GM11168 (cell line): ENCODE measurements around the gene XAGE3.
"Not testable (repeated sequence)": the region's sequence is repeated elsewhere in the genome, so short reads cannot be mapped to it uniquely, and the experiment has no call there.

ENCODE experiments used
- in situ Hi-C: fragments of 300-500 bp; cut with MboI; formaldehyde crosslinking; loops from one replicate; pipeline ENCODE4 v1.12.0; 2022; ENCODE audit warnings: low sequenced_read_pairs; ENCODE audit not compliant: unreplicated experiment

XAGE3 gene, protein sequence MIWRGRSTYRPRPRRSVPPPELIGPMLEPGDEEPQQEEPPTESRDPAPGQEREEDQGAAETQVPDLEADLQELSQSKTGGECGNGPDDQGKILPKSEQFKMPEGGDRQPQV

GRCh38 chrX:52867610-52868348 lies at the start of gene XAGE3:
TSS of gene XAGE3 (minus strand) at chrX:52868083. CDS start at chrX:52867133, 950 bp downstream.
- in situ Hi-C loops: no loop called here

DNA sequence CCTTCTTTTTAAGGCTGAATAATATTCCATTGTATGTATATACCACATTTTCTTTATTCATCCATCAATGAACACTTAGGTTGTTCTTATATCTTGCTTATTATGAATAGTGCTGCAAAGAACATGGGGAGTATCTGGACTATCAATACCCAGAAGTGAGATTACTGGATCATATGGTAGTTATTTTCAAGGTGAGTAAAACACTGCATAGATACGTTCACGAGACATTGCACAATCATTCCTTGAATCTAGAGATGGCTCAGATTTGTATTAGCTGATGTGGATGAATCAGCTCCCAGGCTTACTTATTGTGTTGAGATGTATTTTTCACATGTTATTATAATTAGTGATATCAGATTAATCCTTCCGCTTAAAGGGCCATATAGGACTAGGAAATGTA lies 46.8 kb upstream of the XAGE3 start:
- in situ Hi-C loops: not testable (repeated sequence)

- in situ Hi-C loops: not testable (repeated sequence)
Measured at GRCh38 chrX:52913681-52914080, 45.8 kb upstream of the XAGE3 start.

- in situ Hi-C loops: not testable (repeated sequence)
Measured at GRCh38 chrX:52909313-52909969, 41.6 kb upstream of the XAGE3 start.

DNA sequence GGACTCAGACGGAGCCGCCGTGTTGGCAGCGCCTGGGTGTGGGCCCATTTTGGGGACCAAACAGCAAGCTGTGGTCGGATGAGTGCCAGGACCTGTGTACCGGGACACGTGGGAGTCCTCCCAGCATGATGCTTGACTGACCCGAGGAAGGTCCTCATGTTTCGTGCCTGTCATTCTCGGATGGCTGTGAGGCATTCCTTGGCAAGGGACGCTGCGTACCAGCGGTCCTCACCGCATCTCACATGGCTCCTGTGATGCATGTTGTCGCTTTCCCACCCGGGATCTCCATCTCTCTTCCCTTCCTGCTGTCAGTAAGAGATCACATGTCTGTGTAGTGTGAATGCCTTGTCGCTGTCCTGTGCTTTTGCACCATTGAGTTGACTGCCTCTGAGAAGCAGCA lies 40.0 kb upstream of the XAGE3 start:
- in situ Hi-C loops: not testable (repeated sequence)

DNA sequence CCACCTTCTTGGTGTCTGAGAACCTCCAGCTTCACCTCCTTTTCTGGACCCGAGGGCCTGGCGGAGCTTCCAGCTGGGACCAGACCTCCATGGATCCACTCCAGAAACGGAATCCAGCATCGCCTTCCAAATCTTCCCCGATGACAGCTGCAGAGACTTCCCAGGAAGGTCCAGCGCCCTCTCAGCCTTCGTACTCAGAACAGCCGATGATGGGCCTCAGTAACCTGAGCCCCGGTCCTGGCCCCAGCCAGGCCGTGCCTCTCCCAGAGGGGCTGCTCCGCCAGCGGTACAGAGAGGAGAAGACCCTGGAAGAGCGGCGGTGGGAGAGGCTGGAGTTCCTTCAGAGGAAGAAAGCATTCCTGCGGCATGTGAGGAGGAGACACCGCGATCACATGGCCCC lies 39.3 kb upstream of the XAGE3 start:
- in situ Hi-C loops: not testable (repeated sequence)

DNA sequence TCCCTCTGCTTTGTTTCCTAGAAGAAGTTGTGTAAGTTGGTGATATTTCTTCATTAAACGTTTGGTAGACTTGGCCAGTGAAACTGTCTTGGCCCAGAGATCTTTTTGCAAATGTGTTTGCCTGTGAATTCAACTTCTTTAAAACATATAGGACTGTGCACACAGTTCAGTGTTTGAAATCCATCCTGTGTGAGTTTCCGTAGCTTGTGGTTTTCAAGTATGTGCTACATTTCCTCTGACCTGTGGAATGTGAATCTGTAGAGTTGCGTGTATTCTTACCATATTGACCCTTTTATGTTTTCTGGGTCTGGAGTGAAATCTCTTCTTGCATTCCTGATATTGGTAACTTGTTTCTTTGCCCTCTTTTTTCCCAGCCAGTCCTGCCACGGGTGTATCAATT lies 38.2 kb upstream of the XAGE3 start:
- in situ Hi-C loops: not testable (repeated sequence)

DNA sequence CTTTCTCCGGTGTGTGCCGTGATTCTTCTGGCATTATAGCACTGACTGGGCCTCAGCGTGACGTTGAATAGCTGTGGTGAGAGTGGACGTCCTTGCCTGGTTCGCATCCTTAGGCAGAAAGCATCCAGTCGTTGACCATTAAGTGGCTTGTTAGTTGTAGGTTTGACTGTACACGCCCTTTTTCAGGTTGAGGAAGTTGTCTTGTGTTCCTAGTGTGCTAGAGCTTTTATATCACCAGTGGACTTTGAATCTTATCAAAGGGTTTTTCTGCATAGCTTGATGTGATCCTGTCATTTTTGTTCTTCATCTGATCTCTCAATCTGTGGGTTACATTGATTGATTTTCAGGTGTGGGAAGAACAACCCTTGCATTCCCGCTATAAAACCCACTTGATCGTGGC lies 37.6 kb upstream of the XAGE3 start:
- in situ Hi-C loops: not testable (repeated sequence)

GRCh38 chrX:52896855-52897709 lies 29.2 kb upstream of the XAGE3 start, which contains the start of gene FAM156B:
TSS of gene FAM156B (plus strand) at chrX:52897330. CDS start at chrX:52907226, 9,896 bp downstream.
- in situ Hi-C loops: not testable (repeated sequence)

- in situ Hi-C loops: not testable (repeated sequence)
Measured at GRCh38 chrX:52896438-52896837, 28.6 kb upstream of the XAGE3 start.

DNA sequence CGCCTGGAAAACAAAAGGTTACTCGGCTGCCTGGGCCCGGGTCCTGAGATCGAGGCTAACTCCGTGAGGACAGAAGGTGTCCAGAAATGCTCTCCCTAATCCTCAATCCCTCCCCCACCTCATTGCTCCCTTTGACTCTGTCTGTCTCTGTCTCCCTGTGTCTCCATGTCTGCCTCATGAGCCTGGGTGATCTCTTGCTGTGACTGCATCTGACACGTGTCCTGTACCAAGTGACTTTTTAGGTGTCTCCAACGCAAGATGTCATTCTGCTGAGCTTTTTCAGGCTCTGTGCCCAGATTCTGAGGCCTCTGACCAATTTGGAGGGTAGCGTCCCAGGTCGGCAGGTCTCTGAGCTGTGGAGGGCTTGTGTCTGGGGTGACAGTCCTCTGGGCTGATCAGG lies 20.2 kb upstream of the XAGE3 start:
- in situ Hi-C loops: not testable (repeated sequence)

GRCh38 chrX:52887459-52887858 lies 19.6 kb upstream of the XAGE3 start:
- in situ Hi-C loops: not testable (repeated sequence)

DNA sequence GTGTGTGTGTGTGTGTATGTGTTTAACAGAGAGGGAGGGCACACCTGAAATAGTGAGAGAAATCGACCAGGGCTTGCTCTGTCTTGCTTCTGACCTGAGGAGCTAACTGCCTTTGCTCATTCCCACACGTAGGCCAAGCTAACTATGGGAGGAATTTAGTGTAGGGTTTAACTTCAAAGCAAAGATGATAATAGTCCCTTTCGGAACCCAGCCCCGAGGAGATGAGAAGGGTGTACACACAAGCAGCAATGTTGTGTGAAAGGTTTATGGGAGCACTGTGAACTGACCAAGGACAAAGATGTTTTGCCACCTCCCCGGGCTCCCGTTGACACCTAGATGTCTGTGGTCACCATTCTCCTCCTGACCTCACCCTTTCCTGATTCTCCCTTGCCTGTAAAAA lies 8.5 kb upstream of the XAGE3 start:
- in situ Hi-C loops: not testable (repeated sequence)

- in situ Hi-C loops: not testable (repeated sequence)
Measured at GRCh38 chrX:52875436-52875835, 7.6 kb upstream of the XAGE3 start.

- in situ Hi-C loops: no loop called here
Measured at GRCh38 chrX:52874661-52875060, 6.8 kb upstream of the XAGE3 start.

DNA sequence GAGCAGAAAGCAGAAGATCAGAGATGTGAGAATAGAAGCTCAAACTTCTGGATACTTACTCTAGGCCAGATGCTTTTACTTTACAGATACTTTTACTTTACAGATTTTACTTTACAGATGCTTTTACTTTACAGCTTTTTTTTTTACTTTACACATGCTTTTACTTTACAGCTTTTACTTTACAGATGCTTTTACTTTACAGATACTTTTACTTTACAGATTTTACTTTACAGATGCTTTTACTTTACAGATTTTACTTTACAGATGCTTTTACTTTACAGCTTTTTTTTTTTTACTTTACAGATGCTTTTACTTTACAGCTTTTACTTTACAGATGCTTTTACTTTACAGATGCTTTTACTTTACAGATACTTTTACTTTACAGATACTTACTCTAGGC lies 5.9 kb upstream of the XAGE3 start:
- in situ Hi-C loops: not testable (repeated sequence)

GRCh38 chrX:52870046-52870445 lies 2.2 kb upstream of the XAGE3 start:
- in situ Hi-C loops: no loop called here

GRCh38 chrX:52865343-52865998 lies 2.4 kb downstream of the XAGE3 start:
- in situ Hi-C loops: no loop called here

- in situ Hi-C loops: not testable (repeated sequence)
Measured at GRCh38 chrX:52856991-52857525, 10.8 kb downstream of the XAGE3 start.
